ENCODE measurements around the gene PRR11. TPM values are rescaled to one million over a fixed set of nuclear protein-coding genes. Genes with fewer than 3 reads are reported as not detected.

The PRR11 gene
- total and polyA plus RNA-seq, 2 of the 8 experiments (the other 6 are each of a cell fraction or from before 2014, with no cell fraction given): 32.7 to 83.0 TPM

DNA sequence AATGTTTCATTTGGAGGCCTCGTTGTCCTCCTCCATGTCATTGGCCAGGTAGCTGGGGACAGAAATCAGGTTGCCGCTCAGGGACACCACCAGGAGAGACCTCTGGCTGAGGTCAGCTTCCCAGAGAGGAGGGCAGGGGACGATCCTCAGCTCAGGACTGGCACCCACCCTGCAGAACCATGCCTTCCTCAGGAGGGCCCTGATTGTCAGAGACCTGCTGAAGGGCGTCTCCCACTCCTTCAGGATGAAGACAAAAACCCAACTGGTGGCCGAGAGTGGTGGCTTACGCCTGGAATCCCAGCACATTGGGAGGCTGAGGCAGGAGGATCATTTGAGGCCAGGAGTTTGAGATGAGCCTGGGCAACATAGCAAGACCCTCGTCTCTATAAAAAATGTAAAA is 19.5 kb downstream of the PRR11 start:
- H2BK15ac ChIP-seq (ENCODE audit: low read length): no peak overlapping the region
- no peak overlapping the region for H3K4me3 ChIP-seq (ENCODE audit: extremely low read depth in 1 of 4, insufficient read depth in 2 of 4, low read depth in 3 of 4, low read length in 4 of 4)
- peaks cover 3 to 36% (median 17%) of the 10 kb centered on the region in 4 experiments for H3K36me3 ChIP-seq (ENCODE audit: control insufficient read depth in 2 of 4, insufficient read depth in 4 of 4, low read length in 3 of 4)
- no peak overlapping the region for H2BK5ac ChIP-seq (ENCODE audit: low read depth, low read length)
- H3K18ac ChIP-seq (ENCODE audit: extremely low read depth, low read length): no peak overlapping the region
- FAIRE-seq (no peak), DNase-seq (ENCODE audit: low read depth in 1 of 2, low spot score in 2 of 2) (no peak)
- H4K20me1 ChIP-seq (replicated peaks in 1 of 2; ENCODE audit: control insufficient read depth in 1 of 2, insufficient read depth in 2 of 2, low read length in 2 of 2): no peaks in the 10 kb centered on the region
- no peak overlapping the region for H2BK120ac ChIP-seq (replicated peaks; ENCODE audit: low read depth, low read length)
- H3K4me2 ChIP-seq (ENCODE audit: insufficient read depth in 1 of 2, low read depth in 2 of 2, low read length in 2 of 2): no peak overlapping the region
- no peak overlapping the region for H4K91ac ChIP-seq (replicated peaks; ENCODE audit: insufficient read length, low read length)
- H4K8ac ChIP-seq (ENCODE audit: extremely low read depth, insufficient read depth, low read length): no peak overlapping the region
- H2BK12ac ChIP-seq (ENCODE audit: low read depth, low read length): no peak overlapping the region
- H2AK5ac ChIP-seq (ENCODE audit: low read depth, low read length): no peak overlapping the region
- no peak overlapping the region for H3K27ac ChIP-seq (ENCODE audit: low read depth, low read length)
- 94% methylated on average over 7 of the region's 7 CpGs; no CpG with 5 or more reads in 1 of the 2 experiments for WGBS, 2 experiments (ENCODE audit: extremely low coverage in 1 of 2, insufficient coverage in 1 of 2, insufficient read length in 1 of 2, insufficient replicate concordance in 2 of 2, low coverage in 1 of 2, low lambda C conversion rate in 2 of 2, missing lambda C conversion rate in 1 of 2)
- ChIA-PET POLR2A (ENCODE audit: partially characterized antibody) (interaction anchor here (0.6 kb wide), 1 partner anchor 757 kb away, joined by 5 read pairs; no protein-coding TSS in a partner anchor), CTCF (ENCODE audit: partially characterized antibody) (interaction anchor here (1.5 kb wide), 1 partner anchor 9 kb away, joined by 4 read pairs; no protein-coding TSS in a partner anchor)
- H4K5ac ChIP-seq (ENCODE audit: insufficient read length, low read depth, low read length): no peak overlapping the region
- peaks cover 0 to 8% of the 10 kb centered on the region in 2 experiments; a peak in 1 of 4 replicates for H3K9me3 ChIP-seq (ENCODE audit: insufficient read depth in 2 of 2, low read depth in 1 of 2, low read length in 1 of 2)
- H3K4ac ChIP-seq (replicated peaks; ENCODE audit: insufficient read length, low read depth, low read length): no peak overlapping the region
- no peaks in the 10 kb centered on the region; the same call in 1 of the 2 replicates for H3K79me1 ChIP-seq (ENCODE audit: low read depth, low read length)
- H3K4me1 ChIP-seq (replicated peaks in 1 of 4; ENCODE audit: control insufficient read depth in 3 of 4, insufficient read depth in 4 of 4, low read length in 3 of 4): no peaks in the 10 kb centered on the region
- no peaks in the 10 kb centered on the region for H3K79me2 ChIP-seq (ENCODE audit: control insufficient read depth in 1 of 2, insufficient read depth in 2 of 2, low read length in 2 of 2)
- no peak overlapping the region for H2AFZ ChIP-seq (ENCODE audit: low read length)
- no peaks in the 10 kb centered on the region for H3K27me3 ChIP-seq (replicated peaks in 1 of 4; ENCODE audit: control insufficient read depth in 3 of 4, extremely low read depth in 1 of 4, insufficient read depth in 3 of 4, low read length in 3 of 4)
- H3K14ac ChIP-seq (ENCODE audit: insufficient read length): no peak overlapping the region
- no peak overlapping the region for H3K9ac ChIP-seq (replicated peaks in 1 of 4; ENCODE audit: extremely low read depth in 1 of 4, low read depth in 3 of 4, low read length in 3 of 4)
- no peaks in the 10 kb centered on the region for H3K23me2 ChIP-seq (ENCODE audit: low read depth, low read length)
- no peak overlapping the region for H3K56ac ChIP-seq (replicated peaks; ENCODE audit: insufficient read length, low read depth, low read length)
- H3K23ac ChIP-seq (ENCODE audit: insufficient read length): no peak overlapping the region
- H2BK20ac ChIP-seq (ENCODE audit: low read length): no peak overlapping the region
- no peak for TF ChIP-seq BCL11A (IDR thresholded peaks at IDR 0.05; ENCODE audit: low read depth in 2 of 2, low read length in 2 of 2)
- TF ChIP-seq, protein P1, sequence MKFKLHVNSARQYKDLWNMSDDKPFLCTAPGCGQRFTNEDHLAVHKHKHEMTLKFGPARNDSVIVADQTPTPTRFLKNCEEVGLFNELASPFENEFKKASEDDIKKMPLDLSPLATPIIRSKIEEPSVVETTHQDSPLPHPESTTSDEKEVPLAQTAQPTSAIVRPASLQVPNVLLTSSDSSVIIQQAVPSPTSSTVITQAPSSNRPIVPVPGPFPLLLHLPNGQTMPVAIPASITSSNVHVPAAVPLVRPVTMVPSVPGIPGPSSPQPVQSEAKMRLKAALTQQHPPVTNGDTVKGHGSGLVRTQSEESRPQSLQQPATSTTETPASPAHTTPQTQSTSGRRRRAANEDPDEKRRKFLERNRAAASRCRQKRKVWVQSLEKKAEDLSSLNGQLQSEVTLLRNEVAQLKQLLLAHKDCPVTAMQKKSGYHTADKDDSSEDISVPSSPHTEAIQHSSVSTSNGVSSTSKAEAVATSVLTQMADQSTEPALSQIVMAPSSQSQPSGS (IDR thresholded peaks at IDR 0.05; ENCODE audit: low read length): no peak
- no peak for TF ChIP-seq POU5F1 (IDR thresholded peaks at IDR 0.05; ENCODE audit: low read depth, low read length)
- no peak for TF ChIP-seq JUN (IDR thresholded peaks at IDR 0.05; ENCODE audit: low read depth, low read length)
- no peak for TF ChIP-seq TEAD4 (IDR thresholded peaks at IDR 0.05; ENCODE audit: low read depth, low read length)
- TF ChIP-seq POLR2AphosphoS5 (IDR thresholded peaks at IDR 0.05; ENCODE audit: low read depth, low read length): no peak
- no peak for TF ChIP-seq GTF2F1 (IDR thresholded peaks at IDR 0.05; ENCODE audit: borderline replicate concordance, low read depth, low read length)
- TF ChIP-seq HDAC2 (IDR thresholded peaks at IDR 0.05; ENCODE audit: borderline replicate concordance in 1 of 2, low read depth in 2 of 2, low read length in 2 of 2): no peak
- TF ChIP-seq CBX5 (IDR thresholded peaks at IDR 0.05; ENCODE audit: low read depth, low read length): no peak
- no peak for TF ChIP-seq YY1 (IDR thresholded peaks at IDR 0.05; ENCODE audit: low read depth, low read length)
- TF ChIP-seq, protein P2, sequence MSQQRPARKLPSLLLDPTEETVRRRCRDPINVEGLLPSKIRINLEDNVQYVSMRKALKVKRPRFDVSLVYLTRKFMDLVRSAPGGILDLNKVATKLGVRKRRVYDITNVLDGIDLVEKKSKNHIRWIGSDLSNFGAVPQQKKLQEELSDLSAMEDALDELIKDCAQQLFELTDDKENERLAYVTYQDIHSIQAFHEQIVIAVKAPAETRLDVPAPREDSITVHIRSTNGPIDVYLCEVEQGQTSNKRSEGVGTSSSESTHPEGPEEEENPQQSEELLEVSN (IDR thresholded peaks at IDR 0.05): no peak
- TF ChIP-seq BRCA1 (IDR thresholded peaks at IDR 0.05; ENCODE audit: low read depth, low read length): no peak

Measured in H1 (cell line).